Transverse colon (tissue), 4 donors: Measurements from ENCODE around the gene TAOK2. TPM values are rescaled to one million over a fixed set of nuclear protein-coding genes. Genes with fewer than 3 reads are reported as not detected.

Experiments used
- DNase-seq: peaks from one replicate; pipeline ENCODE4 v3.0.0-alpha.2; 2019
- H3K27ac ChIP-seq, 4 donors: fragments of 200-600 bp; sonication (generic); 2 replicates each; pipeline ENCODE4 v1.5.1; 2016 to 2018; ENCODE audit warnings: inconsistent platforms in 4 of 4
- H3K27me3 ChIP-seq: fragments of 200-600 bp; sonication (generic); 2 replicates; pipeline ENCODE4 v1.5.1; 2017; ENCODE audit warnings: inconsistent platforms
- H3K36me3 ChIP-seq, 4 donors: fragments of 200-600 bp; sonication (generic); 2 replicates each; pipeline ENCODE4 v1.5.1; 2017 to 2019; ENCODE audit warnings: inconsistent platforms in 4 of 4
- H3K4me1 ChIP-seq, 4 donors: fragments of 200-600 bp; sonication (generic); 2 replicates each; pipeline ENCODE4 v1.5.1; 2017 to 2020; ENCODE audit warnings: inconsistent platforms in 4 of 4
- H3K4me3 ChIP-seq, 4 donors: fragments of 200-600 bp; sonication (generic); 1 replicate in 1 of 4; 2 replicates in 3 of 4; pipeline versions ENCODE4 v1.5.1 to v1.6.1; 2017 to 2019; ENCODE audit warnings: inconsistent platforms in 4 of 4
- H3K9me3 ChIP-seq, 2 donors: fragments of 200-600 bp; sonication (generic); 2 replicates each; pipeline ENCODE4 v1.5.1; 2017 to 2019; ENCODE audit warnings: inconsistent platforms in 2 of 2
- EP300 ChIP-seq: sonication (generic); formaldehyde crosslinking; IDR thresholded peaks from one replicate; pipeline ENCODE4 v1.6.1; 2017; ENCODE audit warnings: antibody characterized with exemption, low read depth
- POLR2A ChIP-seq: fragments of 450-650 bp; IDR thresholded peaks from one replicate; pipeline ENCODE4 v1.6.1; 2016; ENCODE audit warnings: antibody characterized with exemption, mild to moderate bottlenecking, moderate library complexity
- POLR2AphosphoS5 ChIP-seq, 3 donors: sonication (generic); formaldehyde crosslinking; IDR thresholded peaks; one replicate each; pipeline ENCODE4 v1.6.1; 2016; ENCODE audit warnings: antibody characterized with exemption in 3 of 3
- WGBS, 2 donors: methylation state at CpG; one replicate each; pipeline ENCODE4 v1.1.5; 2018; ENCODE audit warnings: low coverage in 1 of 2; 5-methylcytosine and 5-hydroxymethylcytosine counted together
- in situ Hi-C, 4 donors: fragments of 200-750 bp; cut with MboI; loops; one replicate each; pipeline versions ENCODE4 v1.15.0 to v1.15.1; 2017; ENCODE audit warnings: low sequenced_read_pairs in 3 of 4, low pct_ligation_motif_present in 1 of 4, low pct_unique_long_range_greater_than_20kb in 1 of 4
- intact Hi-C: fragments of 100-400 bp; cut with DNase I; formaldehyde crosslinking; loops from one replicate; pipeline ENCODE4 v1.15.1; 2023; ENCODE audit warnings: low total_unique reads
- total RNA-seq, 4 donors: library from RNA; depleted of rRNA; stranded (reverse); fragments of >200 nt; gene quantifications; one replicate each; pipeline ENCODE4 v1.1.0, GENCODE V29; 2016
- TF ChIP-seq, protein P1 (sequence below), 5 experiments: fragments of 200-600 bp in 3 of 5; fragments of 450-650 bp in 2 of 5; sonication (generic) in 3 of 5; IDR thresholded peaks; 1 replicate in 2 of 5; 2 replicates in 3 of 5; pipeline ENCODE4 v1.5.1; 2016 to 2017; ENCODE audit warnings: antibody characterized with exemption in 5 of 5, inconsistent platforms in 3 of 5, mild to moderate bottlenecking in 2 of 5, moderate library complexity in 1 of 5

TAOK2 gene
- total RNA-seq, result 100 to 1,000 TPM in 1 of 4 donors, 10 to 100 TPM in 3; 54.6 to 103 (median 68.1) TPM

DNA sequence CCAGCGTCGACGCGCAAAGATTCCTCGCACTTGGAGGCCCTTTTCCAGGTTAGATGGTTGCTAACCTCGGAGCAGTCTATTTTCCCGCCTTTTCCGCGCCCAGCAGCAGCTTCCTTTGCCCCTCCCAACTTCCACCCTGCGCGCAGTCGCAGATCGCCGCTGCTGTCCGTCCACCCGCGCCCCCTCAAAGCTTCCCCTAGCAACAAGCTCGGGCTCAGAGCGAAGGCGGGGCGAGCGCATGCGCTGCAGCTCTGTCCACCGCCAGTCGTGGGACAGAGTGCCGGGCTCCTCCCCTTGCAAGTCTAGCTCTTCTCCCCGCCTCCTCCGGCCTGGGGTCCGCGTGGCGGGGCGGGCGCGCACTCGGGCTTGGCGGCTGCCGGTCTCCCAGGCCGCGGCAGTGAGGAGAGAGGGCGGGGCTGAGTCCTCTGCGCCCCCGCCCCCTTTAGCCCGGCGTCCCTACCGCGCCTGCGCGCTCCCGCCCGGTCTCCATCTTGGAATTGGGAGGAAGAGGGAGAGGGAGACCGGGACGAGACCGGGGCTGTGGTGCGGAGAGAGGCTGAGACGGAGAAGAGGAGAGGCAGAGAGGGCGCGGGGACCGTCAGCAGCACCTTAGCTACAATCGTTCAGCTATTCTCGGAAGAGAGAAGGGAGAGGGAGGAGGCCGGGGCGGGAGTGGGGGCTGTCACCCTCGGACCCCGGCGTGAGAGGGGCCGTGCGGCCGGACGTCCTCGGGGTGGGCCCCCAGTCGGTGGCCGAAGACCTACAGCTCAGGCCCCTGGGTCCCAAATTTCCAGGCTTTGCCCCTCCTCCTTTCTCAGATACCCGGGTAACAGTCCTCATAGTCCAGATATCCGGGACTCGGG is at the start of gene TAOK2:
Gene TAOK2, plus strand, starts transcription at position 485 of the 863 bp plus-strand sequence. CDS start 3,905 bp downstream, outside the sequence.
- 0 to 5% methylated on average over 3 to 65 of the region's 75 CpGs for WGBS, 2 donors
- no peak for TF ChIP-seq EP300
- TF ChIP-seq, protein P1, sequence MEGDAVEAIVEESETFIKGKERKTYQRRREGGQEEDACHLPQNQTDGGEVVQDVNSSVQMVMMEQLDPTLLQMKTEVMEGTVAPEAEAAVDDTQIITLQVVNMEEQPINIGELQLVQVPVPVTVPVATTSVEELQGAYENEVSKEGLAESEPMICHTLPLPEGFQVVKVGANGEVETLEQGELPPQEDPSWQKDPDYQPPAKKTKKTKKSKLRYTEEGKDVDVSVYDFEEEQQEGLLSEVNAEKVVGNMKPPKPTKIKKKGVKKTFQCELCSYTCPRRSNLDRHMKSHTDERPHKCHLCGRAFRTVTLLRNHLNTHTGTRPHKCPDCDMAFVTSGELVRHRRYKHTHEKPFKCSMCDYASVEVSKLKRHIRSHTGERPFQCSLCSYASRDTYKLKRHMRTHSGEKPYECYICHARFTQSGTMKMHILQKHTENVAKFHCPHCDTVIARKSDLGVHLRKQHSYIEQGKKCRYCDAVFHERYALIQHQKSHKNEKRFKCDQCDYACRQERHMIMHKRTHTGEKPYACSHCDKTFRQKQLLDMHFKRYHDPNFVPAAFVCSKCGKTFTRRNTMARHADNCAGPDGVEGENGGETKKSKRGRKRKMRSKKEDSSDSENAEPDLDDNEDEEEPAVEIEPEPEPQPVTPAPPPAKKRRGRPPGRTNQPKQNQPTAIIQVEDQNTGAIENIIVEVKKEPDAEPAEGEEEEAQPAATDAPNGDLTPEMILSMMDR (IDR thresholded peaks at IDR 0.05), result no peak
- peak; percentile 82 to 92 (median 92) for TF ChIP-seq POLR2AphosphoS5 (IDR thresholded peaks at IDR 0.05)
- peak; percentile 85 for TF ChIP-seq POLR2A
- intact Hi-C loops (no loop called here), in situ Hi-C loops (no loop called here)
- peak; percentile 98 for DNase-seq
- Histone ChIP-seq H3K36me3 (peaks cover 0 to 11% (median 3%) of the 10 kb centered on the region in 4 donors), H3K4me3 (peak within 1 kb of the TSS; percentile 66 to 99 (median 86)), H3K27me3 (no peaks in the 10 kb centered on the region), H3K4me1 (peaks cover 21 to 32% (median 25%) of the 10 kb centered on the region in 4 donors), H3K27ac (peak within 1 kb of the TSS; percentile 92 to 95 (median 94)), H3K9me3 (no peaks in the 10 kb centered on the region)

DNA sequence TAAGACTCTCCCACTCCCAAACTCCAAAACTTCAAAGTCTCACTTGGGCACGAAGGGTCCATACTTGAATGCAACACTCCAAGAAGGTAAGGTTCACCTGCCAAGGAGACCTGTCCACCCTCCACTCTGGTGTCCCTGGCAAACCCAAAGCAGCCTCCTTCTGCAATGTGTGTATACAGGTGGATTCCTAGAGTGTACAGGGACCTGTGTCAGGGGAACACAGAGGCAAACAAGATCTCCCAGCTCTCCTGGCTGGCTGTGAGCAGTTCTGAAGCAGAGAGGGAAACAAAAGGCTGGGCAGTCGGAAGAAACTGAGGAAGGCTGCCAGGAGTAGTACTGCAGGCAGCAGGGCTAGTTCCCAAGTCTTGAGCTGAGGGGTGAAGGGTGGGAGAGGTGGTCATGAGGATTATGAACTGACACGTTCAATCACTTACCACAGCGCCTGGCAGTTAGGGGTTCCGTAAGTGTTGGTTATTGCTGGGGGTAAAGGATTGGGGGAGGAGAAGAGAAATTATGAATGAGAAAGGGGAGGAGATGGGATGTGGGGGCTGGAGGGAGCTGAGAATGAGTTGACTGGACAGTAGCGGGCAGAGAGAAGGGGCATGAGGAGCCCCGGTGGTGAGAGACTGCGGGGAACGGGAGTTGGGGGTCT is 48.4 kb upstream of the TAOK2 start:
- DNase-seq, result no peak
- peaks cover 14 to 23% (median 21%) of the 10 kb centered on the region in 4 donors for H3K4me1 ChIP-seq
- 5% methylated on average over 4 to 9 of the region's 9 CpGs for WGBS, 2 donors
- peaks cover 0 to 20% (median 3%) of the 10 kb centered on the region in 4 donors for H3K36me3 ChIP-seq
- H3K9me3 ChIP-seq, result no peaks in the 10 kb centered on the region
- intact Hi-C loops (no loop called here), in situ Hi-C loops (no loop called here)
- TF ChIP-seq, protein P1 (IDR thresholded peaks at IDR 0.05), result no peak
- TF ChIP-seq EP300, result no peak
- no peak for TF ChIP-seq POLR2AphosphoS5 (IDR thresholded peaks at IDR 0.05)
- no peak for TF ChIP-seq POLR2A
- H3K27me3 ChIP-seq, result no peaks in the 10 kb centered on the region
- H3K27ac ChIP-seq, result peak overlapping the region; percentile 87 to 96 (median 92)
- H3K4me3 ChIP-seq, result peak overlapping the region; percentile 92 to 100 (median 93)

DNA sequence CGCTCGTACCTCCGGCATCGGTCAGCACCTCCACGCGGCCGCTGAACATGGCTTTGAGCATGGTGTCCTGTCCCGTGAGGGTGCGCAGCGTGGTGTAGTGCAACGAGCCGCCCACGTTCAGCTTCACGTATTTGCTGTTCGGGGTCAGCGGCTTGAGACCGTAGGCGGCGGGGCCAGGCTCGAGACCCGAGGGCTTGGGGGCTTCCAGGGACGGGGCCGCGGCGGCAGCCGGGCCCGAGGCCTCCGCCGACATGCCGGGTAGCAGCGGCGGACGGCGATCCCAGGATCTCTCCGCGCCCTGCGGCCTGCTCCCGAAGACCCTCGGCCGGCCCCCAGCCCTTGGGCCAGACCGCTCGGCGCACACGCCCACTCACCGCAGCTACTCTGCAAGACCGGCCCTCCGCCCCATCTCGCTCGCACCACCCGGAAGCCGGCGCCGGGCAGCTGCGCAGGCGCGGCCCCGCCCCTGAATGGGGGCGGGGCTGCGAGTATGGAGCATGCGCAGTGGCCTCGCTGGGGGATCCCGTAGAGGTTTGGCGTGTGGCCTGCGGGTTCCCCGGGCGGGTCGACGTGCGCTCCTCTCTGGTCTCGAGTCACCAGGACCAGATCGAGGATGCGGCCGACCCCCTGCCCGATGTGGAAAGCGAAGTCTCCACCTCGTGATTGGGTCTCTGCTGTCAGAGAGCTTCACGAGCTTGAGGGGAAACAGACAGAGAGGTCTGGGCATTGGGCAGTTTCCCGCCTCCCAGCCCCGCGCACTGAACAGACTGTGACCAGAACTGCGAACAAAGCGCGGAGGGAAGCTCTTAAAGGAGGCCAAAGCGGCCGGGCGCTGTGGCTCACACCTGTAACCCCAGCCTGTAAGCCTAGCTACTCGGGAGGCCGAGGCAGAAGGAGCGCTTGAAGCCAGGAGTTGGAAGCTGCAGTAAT is 47.6 kb upstream of the TAOK2 start, which contains the start of gene KCTD13:
Gene KCTD13, minus strand, starts transcription at position 446 of the 930 bp plus-strand sequence. Its CDS starts 193 bp downstream, at position 253.
- TF ChIP-seq, protein P1 (IDR thresholded peaks at IDR 0.05), result no peak
- TF ChIP-seq EP300 (no peak), POLR2AphosphoS5 (IDR thresholded peaks at IDR 0.05) (peak; percentile 92 to 97 (median 94)), POLR2A (peak; percentile 86)
- H3K27me3 ChIP-seq, result no peaks in the 10 kb centered on the region

More for the DNA sequence above, 47.6 kb upstream of the TAOK2 start, which contains the start of gene KCTD13:
- in situ Hi-C loops, result no loop called here
- peak; percentile 89 for DNase-seq
- Histone ChIP-seq H3K36me3 (peaks cover 0 to 19% (median 3%) of the 10 kb centered on the region in 4 donors), H3K9me3 (no peaks in the 10 kb centered on the region), H3K27ac (peak within 1 kb of the TSS; percentile 87 to 96 (median 92)), H3K4me3 (peak within 1 kb of the TSS; percentile 92 to 100 (median 93)), H3K4me1 (peaks cover 14 to 23% (median 21%) of the 10 kb centered on the region in 4 donors)
- intact Hi-C loops, result no loop called here
- WGBS, 2 donors, result 0 to 2% methylated on average over 1 to 68 of the region's 89 CpGs
